Stimulated activated CD4-positive, alpha-beta T cell treated with anti-CD3 and anti-CD28 coated beads, Interleukin-1b, Interleukin-23, amount 100 ng/mL, for 48 hours (primary cell): ENCODE measurements around the gene MCF2L.
"Not testable (repeated sequence)": the region's sequence is repeated elsewhere in the genome, so short reads cannot be mapped to it uniquely, and the experiment has no call there.

Experiments used
- DNase-seq: peaks from one replicate; pipeline ENCODE4 v3.0.0-alpha.2; 2020

MCF2L gene

GRCh38 chr13:112968910-112969691, at the start of gene MCF2L:
MCF2L (plus strand) TSS chr13:112969214; CDS start chr13:112969380, 166 bp downstream.
- DNase-seq: peak; percentile 51

- no peak for DNase-seq
Measured at GRCh38 chr13:112923962-112924361, 45.1 kb upstream of the MCF2L start.

- DNase-seq: no peak
Measured at GRCh38 chr13:112924365-112924764, 44.6 kb upstream of the MCF2L start.

GRCh38 chr13:112926003-112926402, 43.0 kb upstream of the MCF2L start:
- DNase-seq: no peak

GRCh38 chr13:112926993-112927392, 42.0 kb upstream of the MCF2L start:
- DNase-seq: no peak

GRCh38 chr13:112928020-112928971, 40.7 kb upstream of the MCF2L start:
- no peak for DNase-seq

GRCh38 chr13:112928972-112929782, 39.8 kb upstream of the MCF2L start:
- no peak for DNase-seq

- DNase-seq: no peak
Measured at GRCh38 chr13:112929783-112930055, 39.3 kb upstream of the MCF2L start.

- DNase-seq: no peak
Measured at GRCh38 chr13:112930192-112930591, 38.8 kb upstream of the MCF2L start.

- no peak for DNase-seq
Measured at GRCh38 chr13:112931028-112931934, 37.7 kb upstream of the MCF2L start.

- no peak for DNase-seq
Measured at GRCh38 chr13:112932971-112933370, 36.0 kb upstream of the MCF2L start.

GRCh38 chr13:112933649-112934048, 35.4 kb upstream of the MCF2L start:
- no peak for DNase-seq

GRCh38 chr13:112934078-112934477, 34.9 kb upstream of the MCF2L start:
- no peak for DNase-seq

GRCh38 chr13:112938680-112939079, 30.3 kb upstream of the MCF2L start:
- no peak for DNase-seq

- DNase-seq: no peak
Measured at GRCh38 chr13:112940236-112940635, 28.8 kb upstream of the MCF2L start.

- no peak for DNase-seq
Measured at GRCh38 chr13:112941349-112941748, 27.7 kb upstream of the MCF2L start.

- DNase-seq: not testable (repeated sequence)
Measured at GRCh38 chr13:112941765-112942164, 27.2 kb upstream of the MCF2L start.

GRCh38 chr13:112942689-112943308, 26.2 kb upstream of the MCF2L start:
- peak; percentile 94 for DNase-seq

GRCh38 chr13:112943309-112944125, 25.5 kb upstream of the MCF2L start:
- DNase-seq: peak; percentile 10

GRCh38 chr13:112947796-112948195, 21.2 kb upstream of the MCF2L start:
- DNase-seq: no peak
